PC-9 (cell line): ENCODE data around the gene SNX19.

Source experiments
- EZH2 ChIP-seq: fragments of 200-600 bp; sonication (generic); IDR thresholded peaks from 2 replicates; pipeline ENCODE4 v1.8.0; 2017; ENCODE audit warnings: antibody characterized with exemption, low read depth
- TF ChIP-seq, protein P1 (sequence below): fragments of 200-600 bp; sonication (generic); conservative IDR thresholded peaks from 2 replicates; pipeline ENCODE4 v1.6.1; 2017; ENCODE audit warnings: mixed run types, antibody characterized with exemption, mild to moderate bottlenecking, moderate library complexity

DNA sequence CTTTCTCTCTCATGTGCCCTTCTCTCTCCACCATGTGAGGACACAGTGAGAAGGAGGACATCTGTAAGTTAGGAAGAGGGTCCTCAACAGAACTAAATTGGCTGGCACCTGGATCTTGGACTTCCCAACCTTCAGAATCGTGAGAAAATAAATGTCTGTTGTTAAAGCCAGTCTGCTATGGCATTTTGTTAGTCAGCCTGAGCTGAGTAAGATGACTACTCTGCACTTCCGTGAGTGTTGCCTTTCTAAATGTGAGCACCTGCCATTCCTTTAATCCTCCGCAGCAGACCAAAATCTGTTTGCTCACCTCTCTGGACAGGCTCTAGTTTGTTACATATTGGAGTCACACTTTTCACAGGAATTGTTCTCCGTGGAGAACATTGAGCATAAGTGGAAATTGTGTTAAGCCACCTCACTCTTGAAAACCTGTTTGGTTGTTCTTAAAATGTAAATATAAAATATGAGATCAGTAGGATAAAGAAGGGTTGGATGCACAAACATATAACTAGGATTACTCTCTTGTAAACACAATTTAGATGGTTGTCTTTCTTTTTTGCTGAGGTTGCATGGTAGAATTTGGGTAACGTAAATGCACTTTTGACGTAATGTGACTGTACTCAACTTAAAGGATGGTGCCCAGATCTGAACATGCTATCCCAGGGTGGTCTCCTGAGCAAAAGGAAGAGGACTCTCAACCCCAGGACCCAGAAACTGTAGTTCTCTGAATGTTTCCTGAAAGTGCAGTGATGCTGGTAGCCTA, 65.9 kb downstream of the SNX19 start:
- no peak for TF ChIP-seq EZH2
- TF ChIP-seq, protein P1, sequence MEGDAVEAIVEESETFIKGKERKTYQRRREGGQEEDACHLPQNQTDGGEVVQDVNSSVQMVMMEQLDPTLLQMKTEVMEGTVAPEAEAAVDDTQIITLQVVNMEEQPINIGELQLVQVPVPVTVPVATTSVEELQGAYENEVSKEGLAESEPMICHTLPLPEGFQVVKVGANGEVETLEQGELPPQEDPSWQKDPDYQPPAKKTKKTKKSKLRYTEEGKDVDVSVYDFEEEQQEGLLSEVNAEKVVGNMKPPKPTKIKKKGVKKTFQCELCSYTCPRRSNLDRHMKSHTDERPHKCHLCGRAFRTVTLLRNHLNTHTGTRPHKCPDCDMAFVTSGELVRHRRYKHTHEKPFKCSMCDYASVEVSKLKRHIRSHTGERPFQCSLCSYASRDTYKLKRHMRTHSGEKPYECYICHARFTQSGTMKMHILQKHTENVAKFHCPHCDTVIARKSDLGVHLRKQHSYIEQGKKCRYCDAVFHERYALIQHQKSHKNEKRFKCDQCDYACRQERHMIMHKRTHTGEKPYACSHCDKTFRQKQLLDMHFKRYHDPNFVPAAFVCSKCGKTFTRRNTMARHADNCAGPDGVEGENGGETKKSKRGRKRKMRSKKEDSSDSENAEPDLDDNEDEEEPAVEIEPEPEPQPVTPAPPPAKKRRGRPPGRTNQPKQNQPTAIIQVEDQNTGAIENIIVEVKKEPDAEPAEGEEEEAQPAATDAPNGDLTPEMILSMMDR: no peak
